ENCODE data around the gene TUBA3E. TPM values are rescaled to one million over a fixed set of nuclear protein-coding genes. Genes with fewer than 3 reads are reported as not detected.

The TUBA3E gene
- total and polyA plus RNA-seq, 9 of the 15 experiments (the other 6 are each of a cell fraction or from before 2014, with no cell fraction given) = 0.09 to 0.30 (median 0.13) TPM; not detected in 3

GRCh38 chr2:130246430-130246829 is 48.2 kb upstream of the TUBA3E start (continued):
- TF ChIP-seq BRF2 (IDR thresholded peaks at IDR 0.05; ENCODE audit: borderline replicate concordance, insufficient read depth, insufficient read length) = no peak
- TF ChIP-seq TFAM (CRISPR knock-in tag; conservative IDR thresholded peaks at IDR 0.05) = no peak

- Histone ChIP-seq H3K79me2 (ENCODE audit: control insufficient read depth, insufficient read depth, low read length) (no peaks in the 10 kb centered on the region), H3K4me1 (replicated peaks in 1 of 2; ENCODE audit: control insufficient read depth in 2 of 2, insufficient read depth in 2 of 2, low read length in 2 of 2) (no peaks in the 10 kb centered on the region), H4K20me1 (replicated peaks; ENCODE audit: control insufficient read depth, insufficient read depth, low read length) (no peaks in the 10 kb centered on the region), H3K9me1 (ENCODE audit: control insufficient read depth, insufficient read depth, low read length) (no peaks in the 10 kb centered on the region), H3K9me3 (replicated peaks; ENCODE audit: control insufficient read depth, insufficient read depth, low read depth, low read length) (no peaks in the 10 kb centered on the region), H3K9ac (ENCODE audit: insufficient read depth in 1 of 2, low read depth in 2 of 2, low read length in 2 of 2) (no peak overlapping the region), H3K27ac (ENCODE audit: extremely low read depth, low read depth, low read length) (no peak overlapping the region), H3K36me3 (ENCODE audit: control insufficient read depth, insufficient read depth, low read length) (no peaks in the 10 kb centered on the region), H3K4me2 (ENCODE audit: insufficient read depth, low read length) (no peak overlapping the region), H3K4me3 (no peak overlapping the region), H2AFZ (ENCODE audit: low read depth, low read length) (no peak overlapping the region), H3K27me3 (ENCODE audit: control insufficient read depth in 2 of 2, insufficient read depth in 2 of 2, low read length in 2 of 2) (peaks cover 6 to 23% of the 10 kb centered on the region in 2 experiments; a peak in 4 of 5 replicates)
- no peak for DNase-seq (ENCODE audit: extremely low read depth in 1 of 4, low spot score in 3 of 4)
- in situ Hi-C loops (cut with MboI) = loop anchor here (5.0 kb wide), 1 partner anchor 1151 kb away; no protein-coding TSS in a partner anchor
- BruUV-seq (replicated peaks) = no TSS peak
- POLR2A ChIA-PET = interaction anchor here (1.0 kb wide), 1 partner anchor 41 kb away, joined by 3 read pairs; no protein-coding TSS in a partner anchor
- CTCF ChIA-PET (ENCODE audit: low intra/inter-chr PET ratio) = no interaction called here
- no peak for FAIRE-seq
- intact Hi-C loops (cut with micrococcal nuclease) = no loop called here
- 0% methylated on average over 3 of the region's 3 CpGs for WGBS (ENCODE audit: insufficient coverage, low coverage, missing lambda C conversion rate)
- ATAC-seq = peak; percentile 47; the same call in 1 of the 3 replicates
- TF ChIP-seq ZNF280A (IDR thresholded peaks at IDR 0.05; ENCODE audit: low read depth, partially characterized antibody) (no peak), MED1 (CRISPR knock-in tag; IDR thresholded peaks at IDR 0.05; ENCODE audit: borderline replicate concordance) (no peak), ZNF318 (IDR thresholded peaks at IDR 0.05; ENCODE audit: borderline replicate concordance in 1 of 2, low read depth in 1 of 2) (no peak), ZNF324 (CRISPR knock-in tag; IDR thresholded peaks at IDR 0.05) (no peak), TARDBP (IDR thresholded peaks at IDR 0.05) (no peak), NFE2L1 (tag; IDR thresholded peaks at IDR 0.05; ENCODE audit: borderline replicate concordance, low read depth) (no peak), POU5F1 (IDR thresholded peaks at IDR 0.05; ENCODE audit: borderline replicate concordance, low read depth, low read length, partially characterized antibody) (no peak)
These were observed 47.7 kb upstream of the TUBA3E start for GRCh38 chr2:130245976-130246375.

Data from K562 (cell line).